ENCODE data around the gene STMP1.

The STMP1 gene

GRCh38 chr7:135719688-135720087 is 57.4 kb downstream of the STMP1 start:
- DNase-seq (ENCODE audit: low read depth), result no peak

GRCh38 chr7:135721198-135721820 is 59.0 kb downstream of the STMP1 start:
- DNase-seq (ENCODE audit: low read depth), result no peak

GRCh38 chr7:135723411-135723810 is 61.1 kb downstream of the STMP1 start:
- no peak for DNase-seq (ENCODE audit: low read depth)

Measured in HS-27A (cell line).